Measurements from ENCODE around the gene FHIT. TPM values are rescaled to one million over a fixed set of nuclear protein-coding genes. Genes with fewer than 3 reads are reported as not detected.

FHIT gene
- total RNA-seq, 4 donors from 2014 or later: 1.6 to 12.9 (median 7.8) TPM

DNA sequence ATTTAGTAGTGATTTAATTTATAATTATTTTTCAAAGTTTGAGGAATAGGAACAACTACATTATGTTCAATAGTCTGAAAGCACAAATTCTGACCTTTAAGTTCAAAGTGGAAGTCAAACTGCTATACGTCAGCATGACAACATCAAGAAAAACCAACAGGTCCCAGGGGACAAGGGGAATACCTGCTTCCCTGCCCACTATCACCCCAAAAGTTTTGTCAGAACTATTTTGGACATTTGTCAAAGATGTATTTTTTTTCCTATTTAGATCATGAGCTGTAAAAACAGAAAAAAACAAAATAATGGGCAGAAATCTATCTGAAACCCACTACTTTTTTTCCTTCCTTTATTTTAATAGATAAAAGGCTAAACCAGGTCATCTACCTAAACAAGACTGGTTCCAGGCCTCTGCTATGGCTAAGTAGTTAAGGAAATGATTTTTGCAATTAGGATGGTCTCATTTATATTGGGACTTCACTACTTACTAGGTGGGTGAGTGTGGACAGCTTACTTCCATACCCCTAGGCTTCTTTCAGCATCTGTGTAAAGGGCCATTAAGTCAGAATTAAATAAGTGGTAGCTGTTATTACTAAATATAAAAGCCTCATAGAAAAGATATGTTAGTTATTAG lies 746.3 kb downstream of the FHIT start:
- DNase-seq (ENCODE audit: low spot score in 2 of 2): no peak
- Histone ChIP-seq H3K9me3 (peaks cover 0 to 9% (median 0%) of the 10 kb centered on the region in 4 donors), H3K27ac (no peak overlapping the region), H3K27me3 (no peaks in the 10 kb centered on the region), H3K36me3 (no peaks in the 10 kb centered on the region), H3K4me1 (no peaks in the 10 kb centered on the region), H3K4me3 (no peak overlapping the region)
- TF ChIP-seq, protein P1, sequence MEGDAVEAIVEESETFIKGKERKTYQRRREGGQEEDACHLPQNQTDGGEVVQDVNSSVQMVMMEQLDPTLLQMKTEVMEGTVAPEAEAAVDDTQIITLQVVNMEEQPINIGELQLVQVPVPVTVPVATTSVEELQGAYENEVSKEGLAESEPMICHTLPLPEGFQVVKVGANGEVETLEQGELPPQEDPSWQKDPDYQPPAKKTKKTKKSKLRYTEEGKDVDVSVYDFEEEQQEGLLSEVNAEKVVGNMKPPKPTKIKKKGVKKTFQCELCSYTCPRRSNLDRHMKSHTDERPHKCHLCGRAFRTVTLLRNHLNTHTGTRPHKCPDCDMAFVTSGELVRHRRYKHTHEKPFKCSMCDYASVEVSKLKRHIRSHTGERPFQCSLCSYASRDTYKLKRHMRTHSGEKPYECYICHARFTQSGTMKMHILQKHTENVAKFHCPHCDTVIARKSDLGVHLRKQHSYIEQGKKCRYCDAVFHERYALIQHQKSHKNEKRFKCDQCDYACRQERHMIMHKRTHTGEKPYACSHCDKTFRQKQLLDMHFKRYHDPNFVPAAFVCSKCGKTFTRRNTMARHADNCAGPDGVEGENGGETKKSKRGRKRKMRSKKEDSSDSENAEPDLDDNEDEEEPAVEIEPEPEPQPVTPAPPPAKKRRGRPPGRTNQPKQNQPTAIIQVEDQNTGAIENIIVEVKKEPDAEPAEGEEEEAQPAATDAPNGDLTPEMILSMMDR (IDR thresholded peaks at IDR 0.05): no peak
- TF ChIP-seq POLR2A (IDR thresholded peaks at IDR 0.05) (no peak), EP300 (IDR thresholded peaks at IDR 0.05) (no peak)
- 81 to 83% methylated on average over 1 of the region's 1 CpG for WGBS, 2 donors

DNA sequence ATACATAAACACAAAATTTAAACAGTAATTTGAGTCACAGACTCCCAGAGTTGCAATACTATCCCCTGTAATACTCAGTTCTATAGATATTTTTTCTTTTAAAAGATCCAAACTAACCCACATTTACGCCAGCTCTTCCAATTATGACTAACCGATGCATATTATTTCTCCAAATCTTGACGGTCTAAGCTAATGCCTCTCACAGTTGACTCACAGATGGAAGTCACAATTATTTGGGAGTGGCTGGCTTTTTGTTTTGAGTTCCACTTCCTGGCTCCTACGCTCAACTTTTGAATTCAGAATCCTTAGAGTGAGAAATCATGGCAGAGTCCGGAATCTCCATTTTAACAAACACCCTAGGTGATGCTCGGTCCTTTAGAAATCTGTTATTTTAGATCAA lies 749.9 kb downstream of the FHIT start:
- WGBS, 2 donors: 93% methylated on average over 6 of the region's 6 CpGs

DNA sequence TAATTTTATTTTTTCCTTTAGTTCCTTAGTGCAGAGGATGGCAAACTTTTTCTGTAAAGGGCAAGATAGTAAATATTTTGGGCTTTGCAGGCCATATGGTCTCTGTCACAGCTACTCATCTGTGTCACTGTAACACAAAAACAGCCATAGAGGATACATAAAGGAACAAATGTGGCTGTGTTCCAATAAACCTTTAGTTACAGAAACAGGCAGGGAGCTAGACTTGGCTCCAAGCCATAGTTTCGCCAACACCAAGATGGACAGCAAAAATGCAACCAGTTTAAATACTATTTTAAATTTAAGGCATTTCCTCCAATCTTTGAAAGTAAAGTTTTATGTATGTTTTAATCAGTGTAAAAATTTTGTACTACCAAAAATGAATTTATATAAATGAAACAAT lies 753.4 kb downstream of the FHIT start:
- 47 to 51% methylated on average over 1 of the region's 1 CpG for WGBS, 2 donors
- H3K9me3 ChIP-seq: no peaks in the 10 kb centered on the region
- no peak overlapping the region for H3K27ac ChIP-seq
- DNase-seq (ENCODE audit: low spot score in 2 of 2): no peak
- no peaks in the 10 kb centered on the region for H3K27me3 ChIP-seq
- no peak overlapping the region for H3K4me3 ChIP-seq
- H3K4me1 ChIP-seq: no peaks in the 10 kb centered on the region
- TF ChIP-seq EP300 (IDR thresholded peaks at IDR 0.05) (no peak), POLR2A (IDR thresholded peaks at IDR 0.05) (no peak)
- TF ChIP-seq, protein P1 (IDR thresholded peaks at IDR 0.05): no peak
- H3K36me3 ChIP-seq: no peaks in the 10 kb centered on the region

More for the DNA sequence above, 749.9 kb downstream of the FHIT start:
- no peaks in the 10 kb centered on the region for H3K9me3 ChIP-seq
- H3K27ac ChIP-seq: no peak overlapping the region
- H3K27me3 ChIP-seq: no peaks in the 10 kb centered on the region
- no peaks in the 10 kb centered on the region for H3K36me3 ChIP-seq
- TF ChIP-seq, protein P1 (IDR thresholded peaks at IDR 0.05): no peak
- no peak for TF ChIP-seq EP300 (IDR thresholded peaks at IDR 0.05)
- no peak for DNase-seq (ENCODE audit: low spot score in 2 of 2)
- H3K4me3 ChIP-seq: no peak overlapping the region
- H3K4me1 ChIP-seq: no peaks in the 10 kb centered on the region

DNA sequence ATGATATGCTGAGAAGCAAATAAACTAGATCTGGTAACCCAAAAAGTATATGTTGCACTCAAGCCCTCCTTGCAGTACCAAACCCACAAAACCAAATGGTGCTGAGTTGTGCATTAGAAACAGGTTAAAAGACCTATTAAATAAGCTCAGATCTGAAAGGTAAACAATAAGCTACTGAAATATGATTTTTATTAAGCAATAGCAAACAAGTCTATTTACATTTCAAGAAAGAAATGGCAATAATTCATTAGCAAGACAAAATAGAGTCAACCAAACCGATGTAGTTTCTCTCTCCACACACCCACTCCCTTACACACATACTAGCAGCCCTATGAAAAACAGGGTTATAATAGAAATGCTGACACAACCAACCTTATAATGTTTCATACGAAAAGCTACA lies 760.3 kb downstream of the FHIT start:
- Histone ChIP-seq H3K9me3 (no peaks in the 10 kb centered on the region), H3K27me3 (no peaks in the 10 kb centered on the region), H3K4me1 (no peaks in the 10 kb centered on the region), H3K4me3 (no peak overlapping the region), H3K36me3 (no peaks in the 10 kb centered on the region), H3K27ac (no peak overlapping the region)
- 57 to 64% methylated on average over 2 of the region's 2 CpGs for WGBS, 2 donors
- TF ChIP-seq, protein P1 (IDR thresholded peaks at IDR 0.05): no peak
- TF ChIP-seq POLR2A (IDR thresholded peaks at IDR 0.05): no peak
- no peak for TF ChIP-seq EP300 (IDR thresholded peaks at IDR 0.05)
- DNase-seq (ENCODE audit: low spot score in 2 of 2): no peak

DNA sequence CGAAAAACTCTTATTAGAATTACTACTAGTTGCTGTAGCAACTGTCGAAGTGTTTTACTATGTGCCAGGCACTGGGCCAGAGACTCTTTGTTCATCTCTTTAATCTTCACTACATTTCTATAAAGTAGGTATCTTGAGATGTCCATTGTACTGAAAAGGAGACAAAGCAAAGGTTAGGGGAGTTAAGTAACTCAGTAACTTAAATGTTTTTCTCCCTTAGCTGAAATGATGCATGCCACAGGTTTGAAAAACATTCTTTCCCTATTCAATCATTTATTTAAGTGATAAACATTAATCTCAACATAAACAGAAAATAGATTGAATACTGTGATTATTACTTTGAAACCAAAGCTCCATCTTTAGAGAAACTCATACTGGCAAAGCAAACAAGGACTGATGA lies 776.2 kb downstream of the FHIT start:
- TF ChIP-seq, protein P1 (IDR thresholded peaks at IDR 0.05): no peak
- TF ChIP-seq POLR2A (IDR thresholded peaks at IDR 0.05) (no peak), EP300 (IDR thresholded peaks at IDR 0.05) (no peak)
- Histone ChIP-seq H3K27me3 (no peaks in the 10 kb centered on the region), H3K36me3 (no peaks in the 10 kb centered on the region), H3K4me3 (no peak overlapping the region), H3K9me3 (peaks cover 0 to 8% (median 0%) of the 10 kb centered on the region in 4 donors), H3K4me1 (no peaks in the 10 kb centered on the region), H3K27ac (no peak overlapping the region)
- 62 to 64% methylated on average over 2 of the region's 2 CpGs for WGBS, 2 donors
- DNase-seq (ENCODE audit: low spot score in 2 of 2): no peak
